ENCODE data around the gene IFNL4. TPM values are rescaled to one million over a fixed set of nuclear protein-coding genes. Genes with fewer than 3 reads are reported as not detected.

Gene IFNL4
- total and polyA plus RNA-seq, 2 of the 4 experiments (the other 2 are of a cell fraction), result not detected

- Histone ChIP-seq H3K4me2 (ENCODE audit: low read depth, low read length) (no peak overlapping the region), H2BK5ac (ENCODE audit: low read depth, low read length, poor library complexity, severe bottlenecking) (no peak overlapping the region), H3K9me1 (ENCODE audit: insufficient read depth, low read length) (no peaks in the 10 kb centered on the region), H2AK9ac (replicated peaks; ENCODE audit: low read depth, low read length, poor library complexity) (no peak overlapping the region), H3K56ac (ENCODE audit: extremely low read depth, insufficient read depth, low read length) (no peak overlapping the region), H4K8ac (ENCODE audit: low read depth in 2 of 2, low read length in 2 of 2) (no peak overlapping the region), H2AFZ (replicated peaks; ENCODE audit: low read length, poor library complexity) (no peak overlapping the region), H3K4ac (ENCODE audit: low read depth, low read length) (no peak overlapping the region), H3K4me3 (ENCODE audit: insufficient read depth, low read depth, low read length) (no peak overlapping the region), H4K20me1 (ENCODE audit: insufficient read depth, low read length) (no peaks in the 10 kb centered on the region), H2BK20ac (ENCODE audit: low read depth, low read length) (no peak overlapping the region), H2BK15ac (ENCODE audit: low read depth, low read length) (no peak overlapping the region), H3K9ac (ENCODE audit: low read depth, low read length) (no peak overlapping the region), H3K23ac (ENCODE audit: low read depth, low read length) (no peak overlapping the region), H3K18ac (ENCODE audit: low read depth, low read length) (no peak overlapping the region), H2BK120ac (ENCODE audit: low read depth, low read length) (no peak overlapping the region), H3K79me1 (ENCODE audit: low read depth in 1 of 2, low read length in 2 of 2) (no peaks in the 10 kb centered on the region), H3K27me3 (ENCODE audit: control insufficient read depth, insufficient read depth, low read length) (peaks cover 43% of the 10 kb centered on the region), H2AK5ac (ENCODE audit: low read depth, low read length) (no peak overlapping the region), H3K9me3 (ENCODE audit: control insufficient read depth, insufficient read depth, low read length) (no peaks in the 10 kb centered on the region), H3K27ac (ENCODE audit: insufficient read depth, low read length) (no peak overlapping the region), H3K36me3 (ENCODE audit: control insufficient read depth, insufficient read depth, low read length) (no peaks in the 10 kb centered on the region), H4K5ac (ENCODE audit: low read depth, low read length) (no peak overlapping the region), H4K91ac (ENCODE audit: insufficient read depth, low read depth, low read length) (no peak overlapping the region), H3K14ac (replicated peaks; ENCODE audit: low read depth, low read length) (no peak overlapping the region), H3K4me1 (ENCODE audit: control insufficient read depth, insufficient read depth, low read length) (no peaks in the 10 kb centered on the region)
- no peak for TF ChIP-seq MAZ (IDR thresholded peaks at IDR 0.05; ENCODE audit: borderline replicate concordance, low read depth, low read length)
- WGBS, 2 experiments (ENCODE audit: extremely low coverage in 2 of 2, insufficient read length in 1 of 2), result no CpG with 5 or more reads among the region's 8 CpGs
- BruUV-seq (replicated peaks), result no TSS peak
- in situ Hi-C loops (cut with MboI; ENCODE audit: low sequenced_read_pairs), result no loop called here
- dilution Hi-C loops (cut with HindIII; ENCODE audit: low sequenced_read_pairs, unreplicated experiment), result no loop called here
- ChIA-PET POLR2A (ENCODE audit: unreplicated experiment) (no interaction called here), CTCF (no interaction called here)
- ATAC-seq (ENCODE audit: low read depth), result no peak
- intact Hi-C loops (cut with micrococcal nuclease), result no loop called here
- no peak for DNase-seq
These were observed 4.9 kb upstream of the IFNL4 start for GRCh38 chr19:39253374-39254149.

Data from IMR-90 (cell line).